Glomerular endothelial cell (primary cell): ENCODE measurements around the gene RNASET2. TPM values are rescaled to one million over a fixed set of nuclear protein-coding genes. Genes with fewer than 3 reads are reported as not detected.
"Not testable (repeated sequence)": the region's sequence is repeated elsewhere in the genome, so short reads cannot be mapped to it uniquely, and the experiment has no call there.

ENCODE experiments used
- DNase-seq: peaks from one replicate; pipeline ENCODE4 v3.0.0-alpha.2; 2011; ENCODE audit warnings: low read depth, low spot score; ENCODE audit errors: extremely low read depth
- total RNA-seq: library from RNA; depleted of rRNA; stranded (reverse); fragments of >200 nt; gene quantifications from 2 replicates; pipeline ENCODE4 v1.2.3, GENCODE V29; 2015

Gene RNASET2
- total RNA-seq, 1 donor from 2014 or later, result 23.1 TPM

DNA sequence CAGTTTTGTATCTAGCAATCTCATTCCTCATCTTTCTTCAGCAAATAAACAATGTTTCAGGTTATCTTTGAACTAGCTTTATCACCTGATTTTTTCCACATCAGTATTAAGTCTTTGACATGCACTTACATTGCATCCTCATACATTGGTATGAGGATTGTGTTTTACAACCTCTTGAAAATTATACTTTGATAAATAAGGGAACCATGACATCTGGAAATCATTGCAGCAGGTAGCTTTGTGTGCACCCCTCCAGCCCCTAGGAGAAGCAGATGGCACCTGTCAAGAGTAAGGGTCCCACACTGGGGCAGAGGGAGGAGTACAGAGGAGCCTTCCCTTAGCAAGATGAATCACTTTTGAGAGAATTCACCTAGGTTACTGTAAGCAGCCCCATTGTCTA lies 13.7 kb upstream of the RNASET2 start:
- DNase-seq, result no peak

- DNase-seq, result no peak
These were observed 13.1 kb upstream of the RNASET2 start for GRCh38 chr6:166969390-166970002.

DNA sequence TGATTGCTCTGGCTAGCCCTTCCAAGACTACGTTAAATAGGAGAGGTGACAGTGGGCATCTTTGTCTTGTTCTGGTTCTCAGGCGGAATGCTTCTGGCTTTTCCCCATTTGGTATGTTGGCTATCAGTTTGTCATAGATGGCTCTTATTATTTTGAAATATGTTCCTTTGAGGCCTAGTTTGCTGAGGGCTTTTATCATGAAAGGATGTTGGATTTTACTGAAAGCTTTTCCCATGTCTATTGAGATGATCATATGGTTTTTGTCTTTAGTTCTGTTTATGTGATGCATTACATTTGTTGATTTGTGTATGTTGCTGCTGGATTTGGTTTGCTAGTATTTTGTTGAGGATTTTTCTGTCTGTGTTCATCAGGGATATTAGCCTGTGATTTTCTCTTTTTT lies 9.9 kb upstream of the RNASET2 start:
- DNase-seq, result no peak

DNA sequence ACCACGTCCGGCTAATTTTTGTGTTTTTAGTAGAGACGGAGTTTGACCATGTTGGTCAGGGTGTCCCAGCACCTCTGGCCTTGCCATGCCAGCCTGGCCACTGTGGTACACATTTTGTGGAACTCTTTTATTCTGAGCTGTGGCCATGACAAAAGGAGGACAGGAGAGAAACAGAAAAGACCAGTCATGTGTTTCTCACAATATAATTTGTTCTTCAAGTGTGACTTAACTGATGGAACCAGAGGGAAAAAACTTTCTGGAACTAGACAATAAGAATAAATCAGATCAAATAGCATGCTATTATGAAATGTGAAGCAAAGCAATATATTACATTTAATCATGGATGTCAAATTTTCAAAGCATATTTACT lies 4.2 kb upstream of the RNASET2 start:
- DNase-seq, result no peak

- peak; percentile 44 for DNase-seq
These were observed 3.7 kb upstream of the RNASET2 start for GRCh38 chr6:166959911-166960608.

- no peak for DNase-seq
These were observed 2.8 kb upstream of the RNASET2 start for GRCh38 chr6:166958926-166959861.

DNA sequence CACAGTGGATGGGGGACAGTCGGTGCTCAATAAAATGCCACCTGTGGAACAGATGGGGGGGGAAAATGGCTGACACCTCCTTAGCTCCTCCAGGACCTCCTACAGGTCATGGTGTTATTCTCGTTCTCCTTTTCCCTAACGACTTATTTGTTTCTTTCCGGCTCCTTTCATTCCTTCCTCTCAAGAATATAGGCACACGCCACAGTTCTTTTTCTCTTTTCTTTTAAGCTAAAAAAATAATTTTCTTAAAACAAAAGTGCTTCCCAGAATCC lies 1.4 kb upstream of the RNASET2 start:
- DNase-seq, result no peak

GRCh38 chr6:166957087-166957804 lies 896 bp upstream of the RNASET2 start:
- DNase-seq, result no peak

DNA sequence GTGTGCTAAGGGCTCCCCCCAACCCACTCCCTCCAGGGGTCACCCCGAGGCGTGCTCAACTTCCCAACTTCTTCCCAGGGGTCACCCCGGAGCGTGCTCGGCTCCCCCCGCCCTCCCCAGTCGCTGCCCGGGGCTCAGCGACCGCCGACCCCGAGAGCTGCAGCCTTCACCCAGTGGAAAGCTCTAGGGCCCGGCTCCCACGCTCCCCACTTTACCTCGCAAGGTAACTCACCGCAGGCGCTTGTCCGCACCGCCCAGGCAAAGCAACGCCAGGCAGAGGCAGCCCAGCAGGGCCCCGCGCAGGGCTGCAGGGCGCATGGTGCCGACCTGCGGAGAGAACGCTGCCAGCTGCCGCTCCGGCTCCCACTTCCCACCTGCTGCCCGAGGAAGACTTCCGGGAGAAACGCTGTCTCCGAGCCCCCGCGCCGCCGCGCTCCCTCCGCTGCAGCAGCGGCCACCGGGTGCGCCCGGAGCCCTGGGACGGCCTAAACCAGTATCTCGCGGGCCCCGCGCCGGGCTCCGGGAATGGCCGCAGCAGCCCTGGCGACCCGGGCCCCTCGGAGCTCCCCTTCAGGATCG lies 396 bp downstream of the RNASET2 start:
- no peak for DNase-seq

- DNase-seq, result no peak
These were observed 1.1 kb downstream of the RNASET2 start for GRCh38 chr6:166955121-166955864.

DNA sequence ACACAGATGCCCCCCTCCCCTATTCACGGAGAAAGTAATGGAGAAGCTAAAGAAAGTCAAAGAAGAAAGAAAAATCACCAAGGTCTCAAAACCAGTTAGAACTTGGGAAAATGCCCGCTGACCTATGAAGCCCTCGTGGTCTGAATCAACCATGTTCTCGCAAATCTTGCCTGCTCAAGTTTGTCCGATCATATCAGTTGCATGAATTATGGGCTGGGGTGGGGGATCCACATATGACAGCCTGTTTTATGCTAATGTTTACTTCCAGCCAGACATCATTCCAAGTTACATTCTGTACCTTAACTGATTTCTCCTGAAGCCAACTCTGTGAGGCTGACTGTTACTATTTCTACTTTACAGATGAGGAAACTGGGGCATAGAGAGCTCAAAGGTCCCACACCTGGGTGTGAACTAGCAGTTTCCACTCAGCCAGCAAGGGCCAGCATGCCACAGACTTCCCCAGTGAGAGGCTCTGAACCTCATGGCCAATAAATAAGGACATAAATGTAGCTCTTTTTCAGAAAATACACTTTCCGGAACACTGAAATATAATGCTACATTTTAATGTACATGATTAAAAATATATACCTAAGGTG lies 2.1 kb downstream of the RNASET2 start:
- no peak for DNase-seq

DNA sequence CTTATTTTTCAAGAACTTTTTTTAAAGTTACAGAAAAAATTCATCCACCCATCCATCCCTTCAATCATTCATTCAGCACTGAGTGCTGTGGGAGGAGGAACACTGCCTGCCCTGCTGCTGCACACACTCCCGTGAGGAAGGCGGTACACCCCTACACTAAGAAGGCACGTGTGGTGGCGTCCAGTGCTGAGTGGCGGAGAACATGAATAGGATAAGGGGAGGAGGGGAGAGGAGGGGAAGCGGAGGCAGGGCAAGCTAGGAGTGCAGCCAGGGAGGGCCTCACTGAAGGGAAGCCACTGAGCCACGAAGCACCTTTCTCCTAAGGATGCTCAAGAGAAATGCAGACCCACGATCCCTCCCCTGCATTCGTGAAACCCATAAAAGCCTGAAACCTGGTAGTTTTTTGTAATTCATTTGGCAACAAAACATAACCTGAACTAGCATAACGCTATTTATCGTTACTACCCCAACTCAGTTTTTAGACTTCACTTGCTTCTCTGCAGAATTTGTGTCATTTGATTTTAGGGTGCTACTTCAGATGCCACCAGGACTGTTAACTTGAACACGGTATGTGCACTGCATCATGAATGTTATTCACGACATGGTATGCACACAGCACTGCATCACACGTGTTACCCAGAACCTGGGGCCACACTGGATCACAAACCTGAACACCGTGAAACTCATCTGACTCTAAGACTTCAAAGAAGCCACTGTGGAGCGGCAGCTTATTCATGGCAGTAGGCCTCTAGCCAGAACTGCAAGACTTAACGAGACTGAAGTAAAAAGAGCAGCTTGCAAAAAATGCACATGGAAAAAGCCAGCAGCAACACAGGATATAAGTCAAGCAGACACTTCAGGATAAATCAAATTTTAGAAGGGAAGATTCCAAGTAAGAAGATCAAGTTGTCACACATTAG lies 3.5 kb downstream of the RNASET2 start:
- no peak for DNase-seq

- DNase-seq, result no peak
These were observed 4.2 kb downstream of the RNASET2 start for GRCh38 chr6:166952121-166952520.

DNA sequence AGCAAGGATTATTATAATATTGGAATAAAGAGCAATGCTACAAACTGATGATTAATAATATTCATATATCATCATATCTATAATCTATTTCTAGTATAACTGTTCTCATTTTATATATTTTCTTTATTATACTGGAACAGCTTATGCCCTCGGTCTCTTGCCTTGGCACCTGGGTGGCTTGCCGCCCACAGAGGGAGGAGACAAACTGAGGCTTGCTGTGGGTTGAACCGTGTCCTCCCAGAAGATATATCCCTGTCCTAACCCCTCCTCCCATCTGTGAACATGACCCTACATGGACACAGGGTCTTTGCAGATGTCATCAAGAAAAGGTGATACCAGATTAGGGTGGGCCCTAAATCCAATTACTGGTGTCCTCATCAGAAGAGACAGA lies 4.7 kb downstream of the RNASET2 start:
- no peak for DNase-seq

DNA sequence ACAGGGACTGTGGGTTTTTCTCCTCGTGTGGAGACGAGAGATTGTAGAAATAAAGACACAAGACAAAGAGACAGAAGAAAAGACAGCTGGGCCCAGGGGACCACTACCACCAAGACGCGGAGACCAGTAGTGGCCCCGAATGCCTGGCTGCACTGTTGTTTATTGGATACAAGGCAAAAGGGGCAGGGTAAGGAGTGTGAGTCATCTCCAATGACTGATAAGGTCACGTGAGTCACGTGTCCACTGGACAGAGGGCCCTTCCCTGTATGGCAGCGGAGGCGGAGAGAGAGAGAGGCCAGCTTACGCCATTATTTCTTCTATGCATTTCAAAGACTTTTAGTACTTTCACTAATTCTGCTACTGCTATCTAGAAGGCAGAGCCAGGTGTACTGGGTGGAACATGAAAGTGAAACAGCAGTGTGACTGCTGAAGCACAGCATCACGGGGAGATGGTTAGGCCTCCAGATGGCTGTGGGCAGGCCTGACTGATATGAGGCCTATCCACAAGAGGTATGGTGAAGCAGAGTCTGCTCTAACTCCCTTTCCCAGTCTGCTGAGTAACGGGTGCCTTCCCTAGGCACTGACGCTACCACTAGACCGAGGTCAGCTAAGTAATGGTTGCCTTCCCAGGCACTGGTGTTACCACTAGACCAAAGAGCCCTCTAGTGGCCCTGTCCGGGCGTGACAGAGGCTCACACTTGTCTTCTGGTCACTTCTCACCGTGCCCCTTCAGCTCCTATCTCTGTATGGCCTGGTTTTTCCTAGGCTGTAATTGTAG lies 5.3 kb downstream of the RNASET2 start:
- not testable (repeated sequence) for DNase-seq

DNA sequence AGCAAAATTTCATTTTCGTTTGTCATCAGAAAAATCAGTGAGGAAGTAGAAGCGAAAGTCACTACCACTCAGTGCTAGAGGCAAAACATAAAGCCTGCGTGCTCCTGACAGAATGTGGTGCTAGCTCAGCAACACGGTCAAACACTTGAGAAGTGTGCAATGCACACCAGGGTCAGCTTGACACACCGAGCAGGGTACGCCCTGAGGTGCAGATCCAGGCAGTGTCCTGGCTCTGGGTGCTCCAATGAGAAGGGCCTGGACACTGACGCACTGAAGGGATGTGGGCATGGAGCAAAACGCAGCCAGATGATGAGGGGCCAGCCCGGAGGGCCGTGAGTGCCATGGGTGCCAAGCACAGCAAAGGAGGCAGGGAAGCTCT lies 5.9 kb downstream of the RNASET2 start:
- no peak for DNase-seq

DNA sequence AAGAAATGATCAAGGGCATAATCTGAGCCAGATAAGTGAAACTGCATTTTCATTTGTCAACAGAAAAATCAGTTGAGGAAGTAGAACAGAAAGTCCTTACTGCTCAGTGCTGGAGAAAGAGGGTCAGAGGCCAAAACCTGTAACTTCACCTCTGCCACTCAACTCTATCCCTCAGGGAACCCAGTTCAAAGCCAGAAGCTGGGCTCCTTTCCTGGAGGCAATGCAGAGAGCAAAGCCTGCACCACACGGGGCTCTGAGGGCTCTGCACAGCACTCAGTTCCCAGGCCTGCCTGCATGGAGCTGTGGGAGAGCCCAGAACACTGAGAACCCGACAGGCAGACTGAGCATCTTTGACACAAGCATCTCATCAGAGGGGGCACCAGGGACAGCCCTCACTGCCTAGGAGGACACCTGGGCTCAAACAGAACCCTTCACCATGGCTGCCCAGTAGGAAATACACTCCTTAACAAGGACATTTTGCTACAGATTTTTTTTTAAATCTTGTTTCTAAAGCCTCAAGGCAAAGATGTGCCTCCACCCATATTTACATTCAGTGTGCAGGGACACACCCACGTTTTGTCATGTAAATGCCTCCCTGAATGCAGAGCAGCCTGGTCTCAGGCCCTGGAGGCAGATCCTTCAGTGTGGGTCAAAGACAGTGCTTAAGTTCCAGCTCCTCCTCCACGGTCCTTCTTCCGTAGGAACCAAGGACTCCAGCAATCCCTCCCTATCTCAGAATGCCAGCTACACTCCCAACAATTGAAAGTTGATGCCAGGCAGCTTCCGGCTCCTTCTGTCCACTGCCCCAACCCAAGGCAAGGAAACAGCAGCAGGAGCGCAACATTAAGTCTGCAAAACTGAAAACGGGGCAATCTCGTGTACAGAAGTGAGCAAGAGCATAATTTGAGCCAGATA lies 6.6 kb downstream of the RNASET2 start:
- no peak for DNase-seq
